GM20431 (cell line): Measurements from ENCODE around the gene HCRTR1.
"Not testable (repeated sequence)": the region's sequence is repeated elsewhere in the genome, so short reads cannot be mapped to it uniquely, and the experiment has no call there.

Source experiments
- in situ Hi-C: fragments of 300-500 bp; cut with MseI, MboI; formaldehyde crosslinking; loops from one replicate; pipeline ENCODE4 v1.15.0; 2020; ENCODE audit warnings: low sequenced_read_pairs; ENCODE audit not compliant: unreplicated experiment

HCRTR1 gene

DNA sequence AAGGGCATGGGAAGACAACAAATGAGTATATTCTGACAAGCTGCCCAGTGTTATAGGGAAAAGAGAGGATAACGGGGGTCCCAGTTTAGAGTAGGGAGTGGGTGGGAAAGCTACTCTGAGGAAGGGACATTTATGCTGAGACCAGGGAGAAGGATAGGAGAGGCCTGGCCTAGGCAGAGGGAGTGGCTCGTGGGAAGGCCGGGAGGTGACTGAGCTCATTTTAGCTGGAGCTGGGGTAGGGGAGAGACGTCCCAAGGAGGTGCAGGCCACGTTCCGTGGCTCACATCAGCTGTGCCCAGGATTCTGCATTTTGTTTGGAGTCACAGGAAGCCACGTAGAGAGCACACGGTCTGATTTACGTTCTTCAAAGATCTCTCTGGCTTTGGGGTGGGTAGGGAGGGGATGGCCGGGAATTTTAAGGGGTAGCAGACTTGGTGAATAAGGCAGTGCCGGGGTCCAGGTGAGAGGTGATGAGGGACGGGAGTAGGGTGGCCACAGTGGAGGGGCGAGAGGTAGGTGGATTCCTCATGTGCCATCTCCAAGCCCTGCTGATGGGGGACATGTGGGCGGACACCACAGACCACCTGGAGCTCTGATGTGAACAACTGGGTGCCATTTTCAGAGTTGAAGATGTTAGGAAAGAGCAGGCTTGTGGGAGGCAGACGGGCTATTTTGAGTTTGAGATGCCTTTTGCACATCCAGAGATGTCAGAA lies 36.4 kb upstream of the HCRTR1 start:
- in situ Hi-C loops: no loop called here

DNA sequence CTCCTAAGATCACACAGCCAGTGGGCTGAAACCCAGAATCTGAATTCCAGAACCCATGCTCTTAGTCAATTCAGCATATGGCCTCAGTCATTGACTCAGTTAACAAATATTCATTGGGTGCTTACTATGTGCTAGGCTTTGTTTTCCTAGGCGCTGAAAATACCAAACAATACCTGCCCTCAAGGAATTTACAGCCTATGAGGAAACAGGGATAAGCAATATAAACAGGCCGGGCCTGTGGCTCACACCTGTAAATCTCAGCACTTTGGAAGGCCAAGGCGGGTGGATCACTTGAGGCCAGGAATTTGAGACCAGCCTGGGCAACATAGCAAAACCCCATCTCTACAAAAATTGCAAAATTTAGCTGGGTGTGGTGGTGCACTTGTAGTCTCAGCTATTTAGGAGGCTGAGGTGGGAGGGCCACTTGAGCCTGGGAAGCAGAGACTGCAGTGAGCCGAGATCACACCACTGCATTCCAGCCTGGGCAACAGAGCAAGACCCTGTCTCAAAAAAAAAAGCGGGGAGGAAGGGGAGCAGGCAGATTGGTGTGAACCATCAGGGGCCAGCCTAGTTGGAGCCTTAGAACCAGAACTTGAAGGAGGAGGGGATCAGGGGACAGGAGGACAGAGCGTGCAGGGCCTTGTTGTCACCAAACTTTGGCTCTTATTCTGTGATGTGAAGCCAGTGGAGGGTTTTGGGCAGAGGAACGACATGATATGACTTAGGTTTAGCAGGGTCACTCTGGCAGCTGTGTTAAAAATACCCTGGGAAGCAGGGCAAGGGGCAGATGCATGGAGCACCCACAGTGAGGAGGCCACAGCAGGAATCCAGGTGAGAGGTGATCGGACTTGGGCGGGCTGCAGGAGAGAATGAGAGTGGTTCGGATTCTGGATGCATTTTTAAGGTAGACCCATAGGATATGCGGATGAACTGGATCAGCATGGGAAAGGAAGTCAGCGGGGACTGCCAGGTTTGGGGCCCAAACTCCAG lies 35.4 kb upstream of the HCRTR1 start:
- in situ Hi-C loops: no loop called here

DNA sequence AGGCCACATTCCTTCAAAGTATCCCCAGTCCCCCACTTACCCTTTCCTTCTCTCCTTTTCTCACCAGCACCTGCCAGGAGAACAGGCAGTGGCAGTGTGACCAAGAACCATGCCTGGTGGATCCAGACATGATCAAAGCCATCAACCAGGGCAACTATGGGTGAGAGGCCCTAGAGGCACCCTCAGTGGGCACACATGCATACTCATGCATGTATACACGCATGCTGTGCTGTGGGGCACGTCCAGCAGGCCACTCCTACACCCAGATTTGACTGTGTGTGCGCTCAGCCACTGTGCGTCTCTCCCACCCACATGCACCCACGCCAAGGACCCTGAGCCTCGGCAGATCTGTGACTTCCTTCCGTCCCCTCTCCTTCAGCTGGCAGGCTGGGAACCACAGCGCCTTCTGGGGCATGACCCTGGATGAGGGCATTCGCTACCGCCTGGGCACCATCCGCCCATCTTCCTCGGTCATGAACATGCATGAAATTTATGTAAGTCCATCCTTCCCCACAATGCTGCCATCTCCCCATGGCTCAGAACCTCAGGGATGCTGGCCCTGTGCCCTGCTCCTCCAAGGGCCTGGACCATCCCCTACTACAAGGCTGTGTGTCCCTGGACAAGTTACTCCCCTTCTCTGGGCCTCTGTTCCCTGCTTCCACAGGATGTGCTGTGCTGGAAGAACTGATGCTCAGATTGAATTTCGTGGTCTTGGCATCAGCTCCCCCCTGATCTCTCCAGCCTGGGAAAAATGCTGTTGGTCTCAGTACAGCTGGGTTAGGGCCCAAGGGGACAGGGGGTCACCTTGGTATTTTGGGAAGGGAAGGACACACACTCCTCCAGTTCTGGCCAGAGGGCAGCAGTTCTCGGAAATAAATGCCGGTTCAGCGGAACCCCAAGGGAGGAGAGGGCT lies 34.2 kb upstream of the HCRTR1 start:
- in situ Hi-C loops: no loop called here

DNA sequence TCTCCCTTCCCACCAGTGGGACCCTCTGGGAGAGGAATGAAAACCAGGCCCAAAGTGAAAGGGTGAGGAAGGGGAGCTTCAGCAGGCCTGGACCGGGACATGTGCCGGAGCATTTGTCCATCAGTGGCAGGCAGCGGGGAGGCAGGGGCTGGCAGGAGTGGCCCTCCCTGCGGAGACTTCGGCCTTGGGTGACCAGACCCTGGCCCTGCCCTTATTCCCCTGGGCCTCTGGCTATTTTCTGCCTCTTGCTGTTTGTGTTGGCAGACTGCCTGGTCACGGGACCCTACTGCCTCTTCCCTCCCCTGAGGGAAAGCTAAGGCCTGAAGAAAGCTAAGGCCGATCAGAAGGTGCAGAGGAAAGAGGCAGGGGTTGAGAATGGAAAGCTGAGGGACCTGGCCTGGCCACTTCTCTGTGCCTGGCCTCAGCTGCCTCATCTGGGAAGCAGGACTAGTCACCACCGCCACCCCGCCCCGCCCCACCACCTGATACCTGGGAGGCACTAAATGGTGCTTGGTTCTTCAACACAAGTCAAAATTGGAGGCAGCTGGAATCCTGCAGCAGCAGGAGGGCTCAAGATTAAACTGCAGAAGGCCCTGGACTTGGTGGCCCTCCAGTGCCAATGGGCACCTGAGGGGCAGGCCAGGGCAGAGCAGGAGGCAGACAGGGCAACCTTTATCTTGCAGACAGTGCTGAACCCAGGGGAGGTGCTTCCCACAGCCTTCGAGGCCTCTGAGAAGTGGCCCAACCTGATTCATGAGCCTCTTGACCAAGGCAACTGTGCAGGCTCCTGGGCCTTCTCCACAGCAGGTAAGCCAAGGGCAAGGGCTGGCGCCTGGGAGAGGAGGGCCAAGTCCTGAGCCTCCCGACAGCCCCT lies 33.3 kb upstream of the HCRTR1 start:
- in situ Hi-C loops: no loop called here

DNA sequence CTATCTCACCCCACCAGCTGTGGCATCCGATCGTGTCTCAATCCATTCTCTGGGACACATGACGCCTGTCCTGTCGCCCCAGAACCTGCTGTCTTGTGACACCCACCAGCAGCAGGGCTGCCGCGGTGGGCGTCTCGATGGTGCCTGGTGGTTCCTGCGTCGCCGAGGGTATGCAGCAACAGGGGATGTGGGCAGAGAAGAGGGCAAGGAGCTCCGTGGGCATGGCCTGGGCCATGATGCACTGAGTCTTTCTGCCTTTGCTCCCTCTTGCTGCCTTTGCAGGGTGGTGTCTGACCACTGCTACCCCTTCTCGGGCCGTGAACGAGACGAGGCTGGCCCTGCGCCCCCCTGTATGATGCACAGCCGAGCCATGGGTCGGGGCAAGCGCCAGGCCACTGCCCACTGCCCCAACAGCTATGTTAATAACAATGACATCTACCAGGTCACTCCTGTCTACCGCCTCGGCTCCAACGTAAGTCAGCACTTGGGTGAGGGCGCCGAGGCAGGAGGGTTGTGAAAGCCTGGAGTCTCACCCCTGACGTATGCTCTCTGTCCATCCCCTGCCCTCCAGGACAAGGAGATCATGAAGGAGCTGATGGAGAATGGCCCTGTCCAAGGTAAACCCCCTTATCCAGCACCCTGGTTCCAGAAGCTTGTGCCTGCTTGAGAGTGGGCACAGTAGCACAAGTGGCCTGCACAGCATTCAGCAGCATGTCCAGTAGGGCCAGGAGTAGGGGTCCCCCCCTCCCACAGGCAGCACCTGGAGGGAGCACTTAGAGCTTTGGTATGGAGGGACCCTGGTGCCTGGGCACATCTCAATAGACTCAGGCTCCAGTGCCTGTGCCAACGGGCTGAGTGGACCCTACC lies 32.4 kb upstream of the HCRTR1 start:
- in situ Hi-C loops: no loop called here

DNA sequence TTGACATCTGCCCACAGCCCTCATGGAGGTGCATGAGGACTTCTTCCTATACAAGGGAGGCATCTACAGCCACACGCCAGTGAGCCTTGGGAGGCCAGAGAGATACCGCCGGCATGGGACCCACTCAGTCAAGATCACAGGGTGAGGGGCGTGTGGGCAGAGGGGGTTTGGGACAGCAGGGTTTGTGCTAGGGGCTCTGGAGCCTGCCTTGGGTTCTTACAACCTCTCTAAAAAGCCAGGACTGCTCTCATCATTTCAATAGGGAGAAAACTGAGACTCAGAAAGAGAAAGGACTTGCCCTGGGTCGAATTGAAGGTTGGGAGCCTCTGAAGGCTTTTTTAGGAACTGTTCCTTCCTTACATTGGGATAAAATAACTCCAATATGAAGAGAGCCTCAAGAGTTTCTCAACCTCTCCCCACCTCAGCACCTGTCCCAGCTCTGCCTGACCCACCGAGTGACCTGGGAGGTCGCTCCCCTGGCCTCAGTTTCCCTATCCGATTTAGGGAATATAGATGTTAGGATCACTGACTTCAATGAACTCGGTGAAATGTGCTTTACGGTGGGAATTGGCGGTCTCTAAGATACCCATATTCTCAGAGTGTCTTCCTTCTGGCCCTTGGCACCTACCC lies 31.6 kb upstream of the HCRTR1 start:
- in situ Hi-C loops: no loop called here

DNA sequence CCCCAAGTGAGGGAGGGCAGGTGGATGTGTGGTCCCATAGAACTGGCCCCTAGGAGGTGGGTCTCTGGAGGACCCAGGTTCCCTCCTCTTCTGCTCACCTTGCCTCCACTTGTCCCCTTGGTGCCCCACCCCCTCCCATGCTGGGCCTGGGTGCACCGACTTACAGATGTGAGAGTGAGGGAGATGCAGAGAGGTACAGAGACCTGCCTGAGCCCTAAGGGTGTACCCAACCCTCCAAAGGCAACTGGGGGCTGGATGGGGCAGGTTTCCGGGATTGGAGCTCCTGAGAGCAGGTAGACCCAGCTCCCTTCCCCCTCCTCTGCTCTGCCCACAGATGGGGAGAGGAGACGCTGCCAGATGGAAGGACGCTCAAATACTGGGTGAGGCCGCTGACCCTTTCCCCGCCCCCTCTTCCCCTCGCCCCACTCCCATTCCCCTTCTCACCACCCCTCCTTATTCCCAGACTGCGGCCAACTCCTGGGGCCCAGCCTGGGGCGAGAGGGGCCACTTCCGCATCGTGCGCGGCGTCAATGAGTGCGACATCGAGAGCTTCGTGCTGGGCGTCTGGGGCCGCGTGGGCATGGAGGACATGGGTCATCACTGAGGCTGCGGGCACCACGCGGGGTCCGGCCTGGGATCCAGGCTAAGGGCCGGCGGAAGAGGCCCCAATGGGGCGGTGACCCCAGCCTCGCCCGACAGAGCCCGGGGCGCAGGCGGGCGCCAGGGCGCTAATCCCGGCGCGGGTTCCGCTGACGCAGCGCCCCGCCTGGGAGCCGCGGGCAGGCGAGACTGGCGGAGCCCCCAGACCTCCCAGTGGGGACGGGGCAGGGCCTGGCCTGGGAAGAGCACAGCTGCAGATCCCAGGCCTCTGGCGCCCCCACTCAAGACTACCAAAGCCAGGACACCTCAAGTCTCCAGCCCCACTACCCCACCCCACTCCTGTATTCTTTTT lies 30.8 kb upstream of the HCRTR1 start:
- in situ Hi-C loops: no loop called here

DNA sequence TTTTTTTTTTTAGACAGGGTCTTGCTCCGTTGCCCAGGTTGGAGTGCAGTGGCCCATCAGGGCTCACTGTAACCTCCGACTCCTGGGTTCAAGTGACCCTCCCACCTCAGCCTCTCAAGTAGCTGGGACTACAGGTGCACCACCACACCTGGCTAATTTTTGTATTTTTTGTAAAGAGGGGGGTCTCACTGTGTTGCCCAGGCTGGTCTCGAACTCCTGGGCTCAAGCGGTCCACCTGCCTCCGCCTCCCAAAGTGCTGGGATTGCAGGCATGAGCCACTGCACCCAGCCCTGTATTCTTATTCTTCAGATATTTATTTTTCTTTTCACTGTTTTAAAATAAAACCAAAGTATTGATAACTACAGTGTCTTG lies 30.2 kb upstream of the HCRTR1 start:
- in situ Hi-C loops: not testable (repeated sequence)

DNA sequence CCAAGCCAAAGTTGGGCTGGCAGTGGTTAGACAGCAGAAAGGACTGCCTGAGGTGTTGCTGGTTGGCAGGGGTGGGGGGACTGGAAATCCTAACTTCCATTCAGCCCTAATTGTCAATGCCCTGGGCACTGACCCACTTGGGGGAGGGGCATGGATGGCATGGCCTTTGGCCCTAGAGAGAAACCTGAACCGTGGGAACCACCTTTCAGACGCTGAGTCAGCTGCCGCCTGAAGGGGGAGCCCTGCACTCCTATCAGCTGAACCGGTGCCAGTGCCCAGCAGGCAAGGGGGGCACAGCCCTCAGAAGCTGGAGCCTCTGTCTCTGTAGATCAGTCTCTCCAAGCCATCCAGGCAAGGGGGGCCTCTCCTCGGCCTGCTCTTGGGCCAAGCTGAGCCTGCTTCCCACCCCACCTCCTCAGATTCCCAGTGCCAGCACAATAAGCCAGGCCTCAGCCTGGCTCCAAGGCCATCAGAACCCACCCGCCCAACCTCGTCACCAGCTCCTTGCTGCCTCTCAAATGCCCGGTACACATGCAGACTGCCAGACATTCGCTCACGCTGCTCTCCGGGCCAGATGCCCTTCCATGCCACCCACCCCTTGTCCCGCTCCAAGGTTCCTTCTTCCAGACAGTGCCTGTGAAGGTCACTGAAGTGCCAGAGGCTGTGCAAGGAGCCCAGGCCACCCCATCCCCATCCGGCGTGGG lies 29.6 kb upstream of the HCRTR1 start:
- in situ Hi-C loops: no loop called here

DNA sequence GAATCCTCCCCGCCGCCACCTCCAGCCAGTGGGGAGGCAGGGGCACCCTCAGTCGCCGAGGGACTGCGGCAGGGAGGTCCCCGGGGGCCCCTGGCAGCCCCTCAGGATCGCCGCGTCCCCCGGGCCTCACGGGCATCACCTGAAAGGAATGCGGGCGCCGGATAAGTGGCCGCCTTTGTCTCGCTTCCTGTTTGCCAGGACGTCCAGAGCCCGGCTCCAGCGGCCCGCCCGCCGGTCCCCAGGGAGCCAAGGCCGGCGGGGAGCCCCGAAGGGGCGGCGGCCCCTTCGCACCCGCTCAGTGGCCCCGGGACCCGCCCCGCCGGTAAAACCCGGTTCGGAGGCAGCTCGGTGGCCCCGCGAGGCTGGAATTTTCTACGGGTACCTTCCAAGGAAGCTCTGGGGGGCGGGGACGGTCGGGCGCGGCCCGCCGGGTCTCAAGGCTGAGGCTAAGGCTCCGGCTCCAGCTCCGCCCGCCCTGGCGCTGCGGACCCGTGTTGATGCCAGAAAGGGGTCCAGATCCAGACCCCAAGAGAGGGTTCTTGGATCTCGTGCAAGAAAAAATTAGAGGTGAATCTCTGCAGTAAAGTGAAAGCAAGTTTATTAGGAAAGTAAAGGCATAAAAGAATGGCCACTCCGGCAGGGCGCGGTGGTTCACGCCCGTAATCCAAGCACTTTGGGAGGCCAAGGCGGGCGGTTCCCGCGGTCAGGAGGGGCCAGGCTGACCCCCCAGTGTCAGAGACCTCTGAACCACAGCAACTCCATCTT lies 28.6 kb upstream of the HCRTR1 start:
- in situ Hi-C loops: no loop called here

DNA sequence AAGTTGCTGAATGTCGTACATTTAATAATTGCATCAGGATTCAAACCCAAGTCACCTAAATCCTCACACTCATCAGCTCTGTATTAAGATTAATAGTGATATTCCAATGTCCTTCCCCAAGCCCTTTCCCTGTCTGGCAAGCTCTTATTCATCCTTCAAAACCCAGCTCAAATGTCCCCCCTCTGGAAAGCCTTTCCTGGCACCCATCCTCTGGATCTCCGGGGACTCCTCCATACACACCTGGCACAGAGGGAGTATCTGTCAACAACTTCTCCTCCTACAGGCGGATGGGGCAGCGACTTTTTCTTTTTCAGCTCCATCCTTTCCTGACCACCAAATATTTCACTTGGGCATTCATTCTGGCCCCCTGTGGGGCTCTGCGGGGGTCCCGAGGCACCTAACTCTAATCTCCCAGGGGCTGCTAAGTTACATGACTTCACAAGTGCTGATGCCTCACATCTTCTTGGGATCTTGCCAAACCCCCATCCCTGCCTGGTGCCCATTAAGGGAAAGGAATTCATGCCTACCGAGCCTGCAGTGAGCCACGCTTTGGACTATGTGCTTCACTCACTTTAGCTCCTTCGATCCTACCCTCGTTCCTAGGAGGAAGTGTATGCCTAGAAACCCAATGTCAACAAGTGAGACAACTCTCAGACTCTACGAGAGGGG lies 25.9 kb upstream of the HCRTR1 start:
- in situ Hi-C loops: no loop called here

DNA sequence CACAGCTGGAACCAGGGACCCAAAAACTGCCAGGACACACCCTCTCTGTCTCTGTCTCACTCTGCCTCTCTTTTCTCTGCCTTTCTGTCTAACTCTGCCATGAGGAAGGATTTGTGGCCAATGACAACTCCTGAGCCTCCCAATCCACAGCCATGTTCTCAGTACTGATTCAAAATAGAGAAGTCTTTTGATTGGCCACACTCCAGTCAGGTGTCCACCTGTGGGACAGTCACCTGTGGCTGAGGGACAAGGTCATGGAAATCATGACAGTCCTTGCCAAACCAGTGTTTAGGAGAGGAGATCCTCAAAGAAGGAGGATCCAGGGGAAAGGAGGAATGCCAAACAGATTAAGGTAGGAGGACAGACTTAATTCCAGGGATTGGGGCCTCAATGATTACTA lies 25.4 kb upstream of the HCRTR1 start:
- in situ Hi-C loops: no loop called here

DNA sequence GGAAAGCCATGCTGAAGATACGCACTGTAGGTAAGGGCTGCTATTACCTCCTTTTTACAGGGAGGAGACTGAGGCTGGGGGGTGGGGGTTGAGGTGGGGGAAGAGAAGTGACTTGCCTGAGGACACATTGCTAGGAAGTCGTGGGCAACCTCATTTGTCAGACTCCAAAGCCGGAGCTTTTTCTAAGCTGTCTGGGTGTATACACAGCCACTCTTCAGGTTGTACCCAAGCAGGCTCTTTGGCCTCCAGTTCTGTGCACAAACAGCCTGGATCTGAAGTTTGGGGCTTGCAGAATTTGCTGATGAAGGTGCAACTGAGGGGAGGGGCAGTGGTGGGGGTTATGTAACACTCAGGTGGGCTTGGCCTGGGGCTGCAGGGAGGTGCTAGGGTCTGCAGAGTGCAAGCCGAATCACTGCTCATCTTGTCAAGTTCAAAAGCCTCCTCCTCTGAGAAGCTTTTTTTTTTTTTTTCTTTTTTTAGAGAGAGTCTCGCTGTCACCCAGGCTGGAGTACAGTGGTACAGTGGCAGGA lies 24.3 kb upstream of the HCRTR1 start:
- in situ Hi-C loops: no loop called here

DNA sequence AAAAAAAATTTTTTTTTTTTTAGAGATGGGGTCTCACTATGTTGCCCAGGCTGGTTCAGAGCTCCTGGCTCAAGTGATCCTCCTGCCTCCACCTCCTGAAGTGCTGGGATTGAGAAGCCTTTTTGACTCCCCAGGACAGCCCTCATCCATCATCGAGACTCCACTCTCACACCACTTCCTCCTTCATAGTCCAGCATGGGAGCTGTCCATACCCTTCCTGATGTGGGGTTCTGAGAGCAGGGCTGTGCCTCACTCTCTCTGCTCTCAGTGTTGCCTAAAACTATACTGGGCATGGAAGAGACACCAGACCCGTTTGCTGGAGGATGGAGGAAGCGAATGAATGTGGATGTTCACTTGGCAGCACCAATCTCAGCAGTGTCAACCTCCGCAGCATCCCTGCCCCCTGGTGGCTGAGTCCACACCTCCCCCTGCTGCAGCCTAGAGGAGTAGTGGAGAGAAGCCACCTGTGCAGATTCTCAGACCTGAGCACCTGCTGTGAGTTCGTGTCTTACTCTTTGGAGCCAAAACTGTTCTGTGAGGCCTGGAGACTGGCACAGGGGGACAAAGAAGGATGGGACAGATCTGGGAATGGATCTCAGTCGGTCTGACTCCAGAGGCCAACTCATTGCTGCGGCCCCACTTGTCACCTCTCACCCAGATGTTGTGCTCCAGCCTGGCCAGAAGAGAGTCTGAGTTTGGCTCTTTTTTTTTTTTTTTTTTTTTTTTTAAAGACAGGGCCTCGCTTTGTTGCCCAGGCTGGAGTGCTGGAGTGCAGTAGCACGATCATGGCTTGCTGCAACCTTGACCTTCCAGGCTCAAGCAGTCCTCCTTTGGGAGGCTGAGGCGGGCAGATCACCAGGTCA lies 23.5 kb upstream of the HCRTR1 start:
- in situ Hi-C loops: no loop called here
